Motor neuron (in vitro differentiated cells): Measurements from ENCODE around the gene ADGRD2. TPM values are rescaled to one million over a fixed set of nuclear protein-coding genes. Genes with fewer than 3 reads are reported as not detected.

Source experiments
- ATAC-seq, 8 experiments: fragments of 200-7000 bp; cut with Tn5 transposase; replicated peaks in 6 of 8; 2 replicates each; pipeline ENCODE4 v1.8.0; 2021; ENCODE audit warnings: mild to moderate bottlenecking in 8 of 8, moderate library complexity in 8 of 8
- H3K27ac ChIP-seq, 2 donors: fragments of 250-450 bp; sonication (Bioruptor Pico); 2 replicates each; pipeline ENCODE4 v1.9.0; 2021; ENCODE audit warnings: antibody characterized with exemption in 2 of 2, mild to moderate bottlenecking in 2 of 2, moderate library complexity in 1 of 2
- H3K4me1 ChIP-seq, 2 donors: fragments of 250-450 bp; sonication (Bioruptor Pico); replicated peaks in 1 of 2; 2 replicates each; pipeline ENCODE4 v1.6.1; 2021; ENCODE audit warnings: antibody characterized with exemption in 2 of 2, mild to moderate bottlenecking in 2 of 2, moderate library complexity in 1 of 2
- H3K4me3 ChIP-seq, 5 donors: fragments of 250-450 bp; sonication (Bioruptor Pico); 2 replicates each; pipeline ENCODE4 v1.9.0; 2021; ENCODE audit warnings: antibody characterized with exemption in 5 of 5, mild to moderate bottlenecking in 5 of 5, moderate library complexity in 4 of 5
- WGBS, 10 experiments: fragments of 450-650 bp; shearing (Covaris generic); methylation state at CpG; one replicate each; pipeline ENCODE4 v1.0.0; 2022; 5-methylcytosine and 5-hydroxymethylcytosine counted together
- in situ Hi-C, 9 experiments: fragments of 400-800 bp; cut with MboI; loops; one replicate each; pipeline ENCODE4 v1.15.0; 2021; ENCODE audit warnings: low sequenced_read_pairs in 9 of 9, low pct_unique_long_range_greater_than_20kb in 2 of 9; ENCODE audit not compliant: unreplicated experiment in 9 of 9
- total RNA-seq, 8 experiments: library from RNA; unstranded; fragments of 300-600 nt; gene quantifications; 2 replicates each; pipeline versions ENCODE4 v1.2.3 to v1.2.4, GENCODE V29; 2022

ADGRD2 gene
- total RNA-seq, 8 experiments from 2014 or later = 0.14 to 6.2 (median 0.68) TPM; not detected in 2

DNA sequence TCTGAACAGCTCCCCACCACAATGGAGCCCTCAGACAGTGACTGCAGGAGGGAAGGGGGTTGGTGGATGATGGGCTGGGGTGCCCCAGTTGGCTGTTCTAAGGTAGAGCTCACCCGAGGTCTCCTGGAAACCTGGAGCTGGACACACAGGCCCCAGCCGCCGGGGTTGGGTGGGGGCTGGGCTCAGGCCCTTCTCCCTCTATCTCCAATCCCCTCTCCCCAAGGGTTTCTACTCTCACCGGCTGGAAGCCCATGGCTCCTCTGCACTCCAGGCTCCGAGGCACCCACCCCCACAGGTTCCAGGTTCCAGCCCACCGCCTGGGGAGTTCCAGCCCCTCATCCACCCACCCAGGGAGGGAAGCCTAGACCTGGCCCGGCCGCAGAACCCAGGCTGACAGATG, 56.2 kb downstream of the ADGRD2 start:
- Histone ChIP-seq H3K27ac (no peak overlapping the region), H3K4me3 (no peak overlapping the region), H3K4me1 (peaks cover 4 to 12% of the 10 kb centered on the region in 2 donors)
- no CpG with 5 or more reads among the region's 8 CpGs for WGBS, 10 experiments
- in situ Hi-C loops = no loop called here
- no peak for ATAC-seq

DNA sequence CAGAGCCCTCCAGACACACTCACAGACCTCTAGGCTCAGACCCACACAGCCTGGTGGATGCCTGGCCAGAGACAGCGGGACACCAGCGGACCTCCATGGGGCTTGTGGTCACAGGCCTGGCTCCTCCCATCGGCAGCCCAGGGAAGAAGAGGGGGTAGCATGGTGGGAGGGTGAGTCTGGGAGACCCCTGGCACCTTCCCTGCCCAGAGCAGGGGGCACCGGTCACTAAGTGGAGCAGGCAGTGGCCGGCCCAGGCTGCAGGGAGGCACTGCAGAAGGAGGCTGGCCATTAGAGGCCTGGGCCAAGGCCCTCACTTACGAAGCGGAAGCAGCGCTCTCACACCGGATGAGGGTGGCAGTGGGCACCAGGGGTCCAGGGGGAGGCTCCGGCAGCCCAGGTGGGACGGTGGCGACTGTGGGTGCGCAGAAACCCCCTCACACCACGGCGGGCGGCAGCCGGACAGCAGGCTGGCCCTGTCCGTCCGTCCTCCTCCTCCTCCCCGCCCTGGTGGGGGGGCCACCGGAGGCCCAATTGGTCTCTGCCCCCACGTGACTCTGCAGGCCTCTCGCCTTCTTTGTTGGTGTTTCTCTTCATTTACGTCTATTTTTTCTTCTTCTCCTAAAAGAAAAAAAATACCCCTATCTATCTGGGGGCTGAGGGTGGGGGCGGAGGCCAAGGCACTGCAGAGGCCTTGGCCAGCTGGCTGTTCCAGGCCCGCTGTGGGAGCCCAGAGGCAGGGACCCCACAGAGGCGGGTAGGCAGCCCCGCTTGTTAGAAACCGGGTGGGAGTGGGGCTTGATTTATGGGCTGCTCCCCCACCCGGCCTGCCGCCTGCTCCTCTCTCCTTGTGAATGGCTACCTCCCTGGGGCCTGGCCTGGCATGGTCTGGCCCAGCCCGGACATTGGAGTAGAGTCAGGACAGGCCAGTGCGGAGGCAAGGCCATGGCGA, 57.0 kb downstream of the ADGRD2 start, which contains the start of gene NR5A1:
Gene NR5A1, minus strand, starts transcription at position 469 of the 949 bp plus-strand sequence. CDS start 4,004 bp downstream, outside the sequence.
- Histone ChIP-seq H3K4me1 (peaks cover 7 to 18% of the 10 kb centered on the region in 2 donors), H3K4me3 (no peak within 1 kb of the TSS), H3K27ac (no peak within 1 kb of the TSS)
- in situ Hi-C loops = no loop called here
- 63 to 100% (median 95%) methylated on average over 1 to 6 of the region's 34 CpGs; no CpG with 5 or more reads in 4 of the 10 experiments for WGBS, 10 experiments
- ATAC-seq = peak in 1 of 8 experiments; percentile 7

DNA sequence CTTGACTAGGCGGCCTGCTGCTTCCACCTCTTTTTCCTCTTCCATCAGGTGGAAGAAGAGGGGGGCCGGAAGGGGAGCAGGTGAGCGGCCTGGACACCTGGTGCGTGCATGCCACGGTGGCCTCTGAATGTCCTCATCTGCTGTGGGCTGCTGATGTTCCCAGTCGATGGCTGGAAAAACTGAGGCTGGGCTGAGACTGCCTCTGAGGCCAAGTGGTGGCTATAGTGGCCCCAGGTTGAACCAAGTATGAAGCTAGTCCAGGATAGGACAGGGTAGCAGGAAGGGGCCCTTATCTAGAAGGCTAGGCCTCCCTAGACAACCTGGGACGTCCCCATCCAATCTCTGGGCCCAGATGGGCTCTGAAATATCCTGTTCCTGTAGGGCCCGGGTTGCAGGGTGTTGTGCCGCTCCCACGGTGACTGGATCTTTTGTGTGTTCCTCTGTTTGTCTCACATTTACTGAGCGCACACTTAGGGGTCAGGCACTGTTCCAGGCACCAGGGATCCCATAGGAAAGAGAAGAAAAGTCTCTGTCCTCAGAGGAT, 57.7 kb downstream of the ADGRD2 start:
- WGBS, 10 experiments = 60 to 100% (median 80%) methylated on average over 1 to 2 of the region's 11 CpGs; no CpG with 5 or more reads in 2 of the 10 experiments

DNA sequence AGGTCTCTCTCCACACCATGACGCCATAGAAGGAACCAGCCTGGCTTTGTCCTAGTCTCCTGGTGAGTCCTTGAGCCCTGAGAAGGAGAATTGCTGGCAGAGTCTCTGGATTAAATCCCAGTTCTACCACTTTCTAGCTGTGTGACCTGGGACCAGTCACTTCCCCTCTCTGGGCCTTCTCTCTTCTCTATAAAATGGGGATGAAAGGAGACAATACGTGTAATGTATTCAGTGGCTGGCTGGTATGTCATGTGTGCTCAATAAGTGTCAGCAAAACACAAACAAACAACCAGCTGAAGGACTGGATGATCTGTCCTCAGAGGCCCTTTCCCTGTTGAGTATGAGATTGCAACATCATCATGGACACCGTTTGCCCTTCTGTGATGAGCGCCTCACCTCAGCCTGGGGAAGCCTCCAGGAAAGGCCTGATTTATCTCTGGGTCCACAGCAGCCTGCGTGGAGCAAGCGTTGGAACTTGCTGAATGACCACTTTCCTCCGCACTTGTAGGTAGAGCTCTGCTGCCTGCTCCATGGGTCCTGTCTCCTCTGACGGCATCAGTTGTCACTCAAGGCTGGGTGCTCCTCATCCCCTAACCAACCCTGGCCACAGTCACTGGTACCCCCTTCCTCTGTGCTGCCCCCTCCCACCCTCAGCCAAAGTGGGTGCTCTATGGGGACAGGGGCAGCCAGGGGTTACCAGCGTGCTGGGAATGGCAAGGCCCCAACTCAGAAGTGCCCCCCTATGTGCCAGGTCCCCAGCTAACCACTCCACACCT, 60.6 kb downstream of the ADGRD2 start:
- Histone ChIP-seq H3K4me3 (no peak overlapping the region), H3K4me1 (peaks cover 24 to 29% of the 10 kb centered on the region in 2 donors), H3K27ac (no peak overlapping the region)
- peak in 5 of 8 experiments; percentile 18 to 68 (median 42) for ATAC-seq
- in situ Hi-C loops = no loop called here
- 40 to 100% (median 79%) methylated on average over 1 to 3 of the region's 9 CpGs; no CpG with 5 or more reads in 4 of the 10 experiments for WGBS, 10 experiments

More for the DNA sequence above, 57.7 kb downstream of the ADGRD2 start:
- peaks cover 15 to 25% of the 10 kb centered on the region in 2 donors for H3K4me1 ChIP-seq
- in situ Hi-C loops = no loop called here
- H3K27ac ChIP-seq = no peak overlapping the region
- no peak for ATAC-seq
- no peak overlapping the region for H3K4me3 ChIP-seq

DNA sequence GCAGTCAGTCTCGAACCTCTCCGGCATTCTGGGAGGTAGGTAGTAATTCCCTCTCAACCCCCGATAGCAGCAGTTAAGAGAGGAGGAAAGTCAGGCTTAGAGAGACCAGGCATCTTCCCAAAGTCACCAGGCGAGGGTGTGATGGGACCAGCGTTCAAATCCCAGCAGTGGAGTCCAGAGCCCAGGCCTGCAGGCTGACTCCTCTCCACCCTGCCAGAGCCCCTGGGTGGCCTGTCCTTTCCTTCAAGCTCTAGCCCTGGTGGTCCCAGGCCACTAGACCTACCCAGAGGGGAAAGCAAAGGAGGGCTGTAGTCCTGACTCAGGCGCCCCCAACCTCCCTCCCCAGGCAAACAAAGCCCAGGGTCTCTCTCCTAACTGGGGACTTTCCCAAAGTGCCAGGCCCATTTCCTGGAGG, 61.2 kb downstream of the ADGRD2 start:
- 80 to 81% methylated on average over 1 to 5 of the region's 6 CpGs; no CpG with 5 or more reads in 8 of the 10 experiments for WGBS, 10 experiments
- ATAC-seq = peak in 4 of 8 experiments; percentile 5 to 18 (median 7)
- Histone ChIP-seq H3K4me3 (no peak overlapping the region), H3K27ac (no peak overlapping the region), H3K4me1 (peaks cover 24 to 29% of the 10 kb centered on the region in 2 donors)
- in situ Hi-C loops = no loop called here

DNA sequence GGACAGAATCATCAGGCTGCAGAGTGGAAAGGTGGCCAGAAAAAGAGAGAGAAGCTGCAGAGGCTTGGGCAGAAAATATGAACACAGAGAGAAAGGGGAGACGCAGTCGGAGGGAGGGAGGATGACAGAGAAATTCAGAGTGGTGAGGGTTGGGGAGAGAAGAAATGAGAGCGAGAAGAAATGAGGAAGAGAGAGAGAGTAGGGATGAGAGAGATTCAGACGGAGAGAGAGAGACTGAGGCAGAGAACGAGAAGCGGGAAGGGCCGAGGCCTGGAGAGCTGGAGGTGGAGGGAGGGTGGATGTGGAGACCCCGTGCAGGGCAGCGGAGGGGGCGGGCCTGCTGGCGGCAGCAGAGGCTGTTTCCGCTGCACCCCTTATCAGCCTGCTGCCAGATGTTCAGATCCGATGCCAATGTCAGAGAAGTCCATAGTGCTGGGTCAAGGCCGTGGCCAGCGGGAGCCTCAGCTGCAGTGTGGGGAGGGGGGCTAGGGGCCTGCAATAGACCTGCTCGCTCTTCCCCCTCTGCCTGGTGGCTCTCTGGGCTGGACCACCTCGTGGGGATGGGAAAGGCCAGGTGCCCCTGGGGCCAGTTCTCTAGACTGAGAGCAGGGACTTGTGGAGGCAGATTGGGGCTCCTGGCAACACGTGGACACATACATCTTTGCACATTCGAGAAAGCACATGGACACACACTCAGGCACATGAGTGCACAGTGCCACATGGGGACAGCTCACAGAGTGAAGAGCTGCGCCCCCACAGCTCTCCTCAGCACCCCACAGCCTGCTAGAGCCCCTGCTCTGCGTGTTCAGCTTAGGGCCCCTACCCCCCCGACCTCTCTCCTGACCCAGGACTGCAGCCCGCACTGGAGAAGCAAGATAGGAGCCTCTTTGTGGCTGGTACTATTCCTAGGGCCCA, 61.9 kb downstream of the ADGRD2 start:
- 60 to 100% (median 65%) methylated on average over 1 to 8 of the region's 23 CpGs; no CpG with 5 or more reads in 2 of the 10 experiments for WGBS, 10 experiments

DNA sequence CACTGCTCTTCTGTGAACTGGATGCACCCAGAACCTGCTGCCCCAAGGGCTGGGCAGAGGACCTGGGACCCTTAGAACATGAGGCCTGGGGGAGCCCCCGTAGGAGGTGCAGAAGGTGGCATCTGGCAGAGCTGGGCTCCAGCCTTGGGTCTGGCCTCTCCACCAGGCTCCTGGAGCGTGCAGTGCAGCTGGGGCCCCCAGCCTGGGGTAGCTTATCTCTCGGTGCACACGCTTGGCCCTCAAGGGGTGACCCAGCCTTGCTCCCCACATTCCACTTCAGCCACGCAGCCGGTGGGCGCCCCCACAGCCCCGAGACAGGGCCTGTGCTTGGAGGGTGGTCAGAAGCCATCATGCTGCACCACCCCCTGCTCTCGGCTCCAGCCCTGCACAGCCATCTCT, 62.6 kb downstream of the ADGRD2 start:
- peak in 3 of 8 experiments; percentile 6 to 21 (median 8) for ATAC-seq
- WGBS, 10 experiments = 80 to 84% (median 80%) methylated on average over 2 to 7 of the region's 9 CpGs; no CpG with 5 or more reads in 7 of the 10 experiments
- H3K4me1 ChIP-seq = peaks cover 20 to 29% of the 10 kb centered on the region in 2 donors
- H3K27ac ChIP-seq = no peak overlapping the region
- in situ Hi-C loops = no loop called here
- H3K4me3 ChIP-seq = no peak overlapping the region

More for the DNA sequence above, 61.9 kb downstream of the ADGRD2 start:
- Histone ChIP-seq H3K27ac (no peak overlapping the region), H3K4me1 (peaks cover 24 to 29% of the 10 kb centered on the region in 2 donors), H3K4me3 (no peak overlapping the region)
- peak in 6 of 8 experiments; percentile 9 to 43 (median 28) for ATAC-seq
- in situ Hi-C loops = no loop called here

DNA sequence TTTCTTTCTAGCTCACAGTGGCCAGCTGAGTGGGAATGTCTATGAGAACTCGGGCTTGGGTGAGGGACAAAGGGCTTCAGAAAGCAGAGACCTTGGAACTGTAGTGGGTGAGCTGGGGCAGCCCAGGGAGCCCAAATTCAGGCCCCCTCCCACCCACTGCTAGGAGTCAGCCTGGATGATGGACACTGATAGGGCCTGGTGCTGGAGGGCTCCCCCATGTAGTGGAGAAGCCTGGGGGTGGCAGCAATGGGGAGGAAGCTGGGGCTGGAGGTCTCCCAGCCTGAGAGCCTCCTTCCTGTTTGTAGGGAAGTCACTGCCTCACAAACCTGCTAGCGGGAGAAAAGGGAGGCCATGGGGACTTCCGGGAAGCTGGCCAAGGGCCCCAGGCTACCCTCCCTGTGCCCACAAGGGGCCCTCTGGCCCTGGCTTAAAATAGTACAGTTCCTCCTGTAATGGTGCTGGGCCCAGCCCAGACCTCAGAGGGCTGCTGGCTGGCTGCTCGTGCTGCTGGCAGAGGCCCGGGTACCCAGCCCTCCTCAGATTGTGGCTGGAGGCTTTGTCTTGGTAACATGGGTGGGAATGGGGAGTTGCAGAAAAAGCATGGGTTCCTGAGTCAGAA, 63.2 kb downstream of the ADGRD2 start:
- ATAC-seq = peak in 3 of 8 experiments; percentile 17 to 42 (median 19)
- in situ Hi-C loops = no loop called here
- 4 to 92% (median 35%) methylated on average over 1 to 3 of the region's 5 CpGs; no CpG with 5 or more reads in 5 of the 10 experiments for WGBS, 10 experiments
- Histone ChIP-seq H3K4me3 (no peak overlapping the region), H3K27ac (no peak overlapping the region), H3K4me1 (peaks cover 20 to 29% of the 10 kb centered on the region in 2 donors)

DNA sequence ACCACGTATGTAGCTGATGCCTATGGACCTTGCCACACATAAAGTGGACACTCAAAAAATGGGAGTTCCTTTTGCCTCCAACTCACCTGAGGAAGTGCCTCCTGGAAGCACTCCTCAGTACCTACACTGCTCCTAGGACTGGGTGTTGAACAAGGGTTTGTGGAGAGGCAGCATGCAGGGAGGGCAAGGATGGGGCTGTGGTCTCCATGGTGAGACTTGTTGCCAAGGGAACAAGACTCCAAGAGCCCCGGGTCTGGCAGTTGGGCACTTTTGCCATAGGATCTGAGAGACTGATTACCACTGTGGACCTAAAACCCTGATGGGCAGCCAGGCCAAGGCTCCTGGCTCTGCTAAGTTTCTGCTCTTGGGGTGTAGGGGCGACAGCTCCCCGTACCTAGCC, 63.9 kb downstream of the ADGRD2 start:
- in situ Hi-C loops = no loop called here
- H3K4me3 ChIP-seq = no peak overlapping the region
- no peak overlapping the region for H3K27ac ChIP-seq
- peak in 5 of 8 experiments; percentile 30 to 53 (median 38) for ATAC-seq
- H3K4me1 ChIP-seq = peaks cover 20 to 29% of the 10 kb centered on the region in 2 donors
- 47 to 100% (median 71%) methylated on average over 1 to 4 of the region's 4 CpGs; no CpG with 5 or more reads in 4 of the 10 experiments for WGBS, 10 experiments

DNA sequence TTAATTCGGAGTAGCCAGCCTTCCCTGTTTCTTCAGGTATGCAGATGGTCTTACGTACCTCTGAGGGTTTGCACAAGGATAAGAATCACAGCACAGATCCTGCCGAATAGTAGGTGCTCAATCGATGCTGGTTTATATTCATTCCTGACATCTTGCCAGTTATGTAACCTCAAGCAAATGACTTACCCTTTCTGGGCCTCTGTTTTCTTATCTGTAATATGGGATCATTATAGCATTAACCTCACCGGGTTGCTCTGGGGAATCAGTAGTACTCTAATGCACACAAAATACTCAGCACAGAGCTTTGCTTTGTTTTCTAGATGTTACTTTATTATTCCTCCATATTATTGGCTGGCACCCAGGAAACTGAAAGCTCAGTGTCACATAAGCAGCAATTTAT, 64.6 kb downstream of the ADGRD2 start:
- no peak overlapping the region for H3K4me3 ChIP-seq
- WGBS, 10 experiments = 47 to 100% (median 93%) methylated on average over 1 to 5 of the region's 5 CpGs; no CpG with 5 or more reads in 1 of the 10 experiments
- ATAC-seq = no peak
- no peak overlapping the region for H3K27ac ChIP-seq
- H3K4me1 ChIP-seq = peaks cover 20 to 30% of the 10 kb centered on the region in 2 donors
- in situ Hi-C loops = no loop called here

DNA sequence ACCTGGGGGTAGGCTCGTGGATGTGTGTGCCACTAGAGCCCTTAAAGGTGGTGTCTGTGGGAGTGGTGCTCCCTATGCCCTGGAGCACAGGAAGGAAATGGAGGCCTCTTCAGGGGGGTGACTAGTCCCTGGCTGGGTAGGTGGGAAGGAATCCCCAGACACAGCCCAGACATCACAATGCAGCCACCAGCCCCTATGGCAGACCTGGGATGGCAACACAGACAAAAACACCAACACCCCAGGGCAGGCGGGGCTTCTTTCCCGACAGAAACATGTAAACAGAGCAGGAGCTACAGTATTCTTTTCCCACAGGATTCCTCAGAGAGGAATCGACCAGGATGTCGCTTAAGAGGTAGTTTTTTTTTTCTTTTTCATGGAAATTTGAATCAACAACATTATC, 67.3 kb downstream of the ADGRD2 start:
- no peak for ATAC-seq
- no peak overlapping the region for H3K27ac ChIP-seq
- H3K4me3 ChIP-seq = no peak overlapping the region
- peaks cover 13 to 27% of the 10 kb centered on the region in 2 donors for H3K4me1 ChIP-seq
- in situ Hi-C loops = no loop called here
- WGBS, 10 experiments = 28 to 93% (median 75%) methylated on average over 2 to 4 of the region's 5 CpGs; no CpG with 5 or more reads in 4 of the 10 experiments
